ENCODE data around the gene TNFRSF1A.

The TNFRSF1A gene

DNA sequence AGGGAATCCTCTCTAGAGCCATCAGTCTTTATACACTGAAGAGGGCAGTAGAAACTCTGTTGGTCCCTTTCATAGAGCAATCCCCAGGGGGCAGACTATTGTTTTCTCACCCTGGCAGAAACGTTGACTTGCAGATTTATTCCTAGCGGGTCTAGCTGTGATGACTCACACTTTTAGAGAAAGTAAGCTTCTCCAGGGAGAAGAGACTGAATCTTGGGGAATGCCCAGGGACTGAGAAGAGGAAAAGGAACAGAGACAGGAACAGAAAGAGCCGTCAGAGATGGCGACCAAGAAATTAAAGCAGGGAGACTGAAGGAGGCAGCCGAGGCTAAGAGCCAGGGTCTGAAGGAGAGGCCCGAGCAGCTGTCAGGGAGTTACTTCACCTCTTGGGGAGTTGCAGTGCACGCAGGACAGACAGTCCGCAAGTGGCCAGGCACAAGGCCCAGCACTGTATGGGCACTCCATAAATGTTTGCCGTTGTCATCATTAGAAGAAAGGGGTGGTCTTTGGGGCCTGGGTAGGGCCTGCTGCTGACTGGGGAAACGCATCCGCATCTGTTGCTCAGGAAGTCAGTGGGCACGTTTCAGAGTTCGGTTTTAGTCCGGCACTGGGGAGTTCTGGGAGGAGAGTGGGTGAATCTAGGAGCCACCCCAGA is 18.4 kb downstream of the TNFRSF1A start:
- peak; percentile 84 for DNase-seq (ENCODE audit: low spot score)

DNA sequence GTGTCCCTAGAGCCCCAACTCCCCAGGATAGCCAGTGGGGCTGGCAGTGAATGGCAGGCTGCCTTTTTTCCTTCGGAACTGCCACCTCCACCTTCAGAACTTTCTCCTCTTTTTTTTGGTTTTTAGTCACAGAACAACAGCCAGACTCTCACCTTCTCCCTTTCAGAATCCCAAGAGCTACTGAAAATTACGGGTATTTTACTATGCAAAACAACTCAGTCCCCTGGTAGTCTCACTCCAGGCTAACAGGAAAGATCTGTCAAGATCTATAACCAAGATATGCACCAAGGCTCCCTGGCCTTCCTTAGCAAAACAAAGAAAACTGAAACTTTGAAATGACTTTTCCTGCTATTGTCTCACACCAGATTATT is 18.9 kb downstream of the TNFRSF1A start:
- DNase-seq (ENCODE audit: low spot score), result no peak

DNA sequence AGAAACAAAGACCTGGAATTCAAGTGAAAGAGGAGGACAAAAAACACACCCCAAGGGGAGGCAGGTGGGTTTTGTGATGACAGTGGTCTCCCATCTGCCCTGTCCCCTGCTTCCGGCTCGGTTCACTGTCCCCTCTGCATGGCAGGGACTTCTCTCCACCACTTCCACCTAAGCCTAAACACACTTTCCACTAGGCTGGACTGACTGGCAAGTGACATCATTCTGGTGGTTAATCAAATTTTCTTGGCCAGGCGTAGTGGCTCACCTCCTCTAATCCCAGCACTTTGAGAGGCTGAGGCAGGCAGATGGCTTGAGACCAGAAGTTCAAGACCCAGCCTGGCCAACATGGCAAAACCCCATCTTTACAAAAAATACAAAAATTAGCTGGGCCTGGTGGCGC is 19.5 kb downstream of the TNFRSF1A start:
- no peak for DNase-seq (ENCODE audit: low spot score)

DNA sequence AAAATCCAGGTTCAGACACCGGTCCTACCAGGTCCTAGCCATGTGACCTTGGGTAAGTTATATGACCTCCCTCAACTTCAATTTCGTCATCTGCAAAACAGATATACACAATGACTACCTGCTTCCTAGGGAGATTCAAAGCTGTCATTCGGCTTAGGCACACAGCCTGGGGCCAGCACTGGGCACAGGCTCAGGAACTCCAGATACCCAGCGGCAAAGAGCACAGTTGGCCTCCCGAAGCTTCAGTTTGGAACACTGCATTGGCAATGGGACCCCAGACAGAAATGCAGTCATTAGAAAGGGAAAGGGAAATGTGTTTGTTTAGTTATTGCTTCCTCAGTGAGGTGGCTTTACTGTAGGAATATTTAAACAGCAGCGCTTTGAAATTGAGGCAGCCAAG is 20.0 kb downstream of the TNFRSF1A start:
- no peak for DNase-seq (ENCODE audit: low spot score)

DNA sequence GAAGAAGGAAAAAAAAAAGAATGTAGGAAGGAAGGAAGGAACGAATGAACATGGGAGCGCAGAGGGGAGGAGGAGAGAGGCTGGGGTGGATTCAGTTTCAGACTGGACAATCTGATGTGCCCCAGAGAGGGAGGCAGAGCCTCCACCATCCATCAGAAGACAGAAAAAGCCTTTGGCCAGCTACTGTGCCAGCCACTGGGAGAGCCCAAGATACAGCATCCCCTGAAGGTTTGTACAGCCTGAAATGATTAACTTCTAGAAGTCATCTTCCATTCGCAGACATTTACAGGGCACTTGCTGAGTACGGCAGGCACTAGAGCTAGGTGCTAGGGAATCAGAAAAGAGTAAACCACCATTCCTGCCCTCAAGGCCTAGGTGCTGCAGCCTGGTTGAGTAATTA is 22.4 kb downstream of the TNFRSF1A start:
- DNase-seq (ENCODE audit: low spot score), result no peak

DNA sequence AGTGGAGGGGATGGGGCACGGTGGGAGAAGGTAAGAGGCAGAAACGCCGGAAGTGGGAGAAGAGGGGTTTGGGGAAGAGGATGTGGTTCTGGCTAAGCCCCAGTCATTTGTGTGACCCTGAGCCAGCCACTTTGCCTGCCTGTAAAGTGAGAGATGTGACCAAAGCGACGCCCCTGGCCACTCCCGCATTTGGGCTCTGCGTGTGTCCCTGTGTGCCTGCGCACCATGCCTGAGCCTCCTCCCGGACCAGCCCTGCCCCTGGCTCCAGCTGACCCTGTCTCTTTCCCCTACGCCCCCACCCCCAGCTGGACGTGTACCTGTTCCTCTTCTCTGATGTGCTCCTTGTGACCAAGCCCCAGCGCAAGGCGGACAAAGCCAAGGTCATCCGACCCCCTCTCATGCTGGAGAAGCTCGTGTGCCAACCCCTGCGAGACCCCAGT is 23.4 kb downstream of the TNFRSF1A start:
- DNase-seq (ENCODE audit: low spot score), result no peak

DNA sequence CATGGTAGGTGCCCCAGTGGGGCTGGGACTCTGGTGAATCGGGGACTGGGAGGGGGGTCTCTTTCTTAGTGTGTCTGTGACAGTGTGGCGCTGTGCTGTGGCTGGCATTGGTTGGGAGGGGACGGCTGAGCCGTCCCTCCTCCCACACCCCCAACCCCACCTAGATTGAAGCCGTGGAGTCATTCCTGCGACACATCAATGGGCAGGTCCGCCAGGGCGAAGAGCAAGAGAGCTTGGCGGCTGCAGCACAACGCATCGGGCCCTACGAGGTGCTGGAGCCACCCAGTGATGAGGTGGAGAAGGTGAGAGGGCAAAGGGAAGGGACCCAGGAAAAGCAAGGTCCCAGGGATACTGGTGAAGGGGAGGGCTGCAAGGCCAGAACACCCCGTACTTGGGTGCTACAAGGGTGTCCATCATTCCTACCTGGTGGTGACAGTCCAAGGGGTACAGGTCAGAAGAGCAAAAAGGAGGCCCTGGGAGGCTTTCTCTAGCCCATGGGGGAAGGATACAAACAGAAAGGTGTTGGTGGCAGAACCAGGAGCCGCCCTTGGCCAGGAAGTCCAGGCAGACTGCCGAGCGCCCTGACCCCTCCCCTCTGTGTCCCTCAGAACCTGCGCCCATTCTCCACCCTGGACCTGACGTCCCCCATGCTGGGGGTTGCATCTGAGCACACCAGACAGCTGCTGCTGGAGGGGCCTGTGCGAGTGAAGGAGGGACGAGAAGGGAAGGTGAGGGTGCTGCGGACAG is 24.0 kb downstream of the TNFRSF1A start:
- DNase-seq (ENCODE audit: low spot score), result no peak

DNA sequence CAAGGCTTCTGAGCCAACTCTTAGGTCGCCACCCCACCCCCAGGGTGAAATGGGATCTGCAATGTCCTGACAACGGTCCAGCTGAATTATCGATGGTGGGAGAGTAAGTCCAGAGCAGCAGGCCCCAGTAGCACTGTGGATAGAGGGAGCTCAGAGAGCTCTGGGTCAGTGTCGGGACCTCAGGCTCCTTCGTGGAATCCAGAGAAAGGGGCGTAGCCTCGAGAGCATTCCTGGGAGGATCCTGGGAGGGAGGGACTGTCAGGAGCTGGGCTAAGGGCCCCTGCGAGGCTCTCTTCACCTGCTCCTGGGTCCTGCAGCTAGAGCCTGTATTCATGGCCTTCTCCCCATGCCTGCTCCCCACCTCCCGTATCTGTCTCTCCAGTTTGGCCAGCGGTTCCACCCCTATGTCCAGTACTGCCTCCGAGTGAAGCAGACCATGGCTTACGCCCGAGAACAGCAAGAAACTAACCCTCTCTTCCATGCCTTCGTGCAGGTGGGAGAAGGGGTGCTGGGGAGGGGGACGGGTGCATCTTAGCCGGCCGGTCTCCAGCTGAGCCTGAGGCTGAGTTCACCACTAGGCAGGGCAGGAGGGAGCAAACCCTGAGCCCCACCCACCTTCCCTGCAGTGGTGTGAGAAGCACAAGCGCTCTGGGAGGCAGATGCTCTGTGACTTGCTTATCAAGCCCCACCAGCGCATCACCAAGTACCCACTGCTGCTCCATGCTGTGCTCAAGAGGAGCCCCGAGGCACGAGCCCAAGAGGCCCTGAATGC is 24.8 kb downstream of the TNFRSF1A start:
- DNase-seq (ENCODE audit: low spot score), result no peak

DNA sequence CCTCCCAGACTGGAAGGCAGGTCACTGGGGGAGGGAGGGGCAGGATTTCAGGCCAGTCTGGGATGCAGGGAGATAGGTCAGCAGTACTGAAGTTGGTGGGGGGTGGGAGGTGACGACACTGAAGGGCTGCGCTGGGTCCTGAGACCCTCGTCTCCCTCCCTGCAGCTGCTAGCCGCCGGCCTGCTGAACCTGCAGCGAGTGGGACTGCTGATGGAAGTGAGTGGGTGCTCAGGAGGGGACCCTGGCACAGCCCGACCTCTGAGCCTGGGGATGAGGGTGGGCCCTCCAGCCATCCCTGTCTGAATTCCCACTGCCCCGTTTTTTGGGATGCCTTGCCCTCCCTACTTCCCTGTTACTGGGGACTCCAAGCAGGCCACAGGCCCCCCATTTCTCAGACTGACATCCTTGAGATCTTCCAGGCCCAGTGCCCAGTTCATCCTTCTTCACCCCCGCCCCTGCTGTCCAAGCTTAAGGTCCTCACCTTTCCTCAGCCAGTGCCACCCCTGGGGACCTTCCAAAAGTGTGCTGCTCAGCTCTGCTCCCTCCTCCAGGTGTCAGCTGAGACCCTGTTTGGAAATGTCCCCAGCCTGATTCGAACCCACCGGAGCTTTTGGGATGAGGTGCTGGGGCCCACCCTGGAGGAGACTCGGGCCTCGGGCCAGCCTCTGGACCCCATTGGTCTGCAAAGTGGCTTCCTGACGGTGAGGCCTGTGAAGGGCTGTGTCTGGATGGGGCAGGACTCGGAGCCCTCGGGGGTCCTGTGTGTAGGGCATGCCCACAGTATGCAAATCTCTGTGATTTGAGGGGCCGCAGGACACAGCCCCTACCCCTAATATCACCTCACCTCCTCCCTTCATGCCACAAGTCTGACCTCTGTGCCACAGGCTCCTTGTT is 25.9 kb downstream of the TNFRSF1A start:
- no peak for DNase-seq (ENCODE audit: low spot score)

DNA sequence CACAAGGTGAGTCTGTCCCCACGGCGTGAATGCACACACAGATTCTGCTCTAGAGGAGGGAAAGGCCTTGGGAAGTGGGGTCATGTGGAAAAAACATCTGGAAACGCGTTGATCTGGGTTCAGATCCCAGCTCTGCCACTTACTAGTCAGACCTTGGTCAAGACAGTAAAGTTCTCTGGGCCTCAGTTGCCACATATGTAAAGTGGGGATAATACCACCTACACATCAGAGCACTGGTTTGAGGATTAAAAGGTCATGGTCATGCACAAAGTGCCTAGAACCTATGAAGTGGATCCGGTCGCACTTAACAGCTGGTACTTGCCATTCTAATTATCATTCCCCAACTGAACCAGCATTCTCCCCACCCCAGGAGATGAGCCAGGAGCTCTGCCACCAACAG is 26.7 kb downstream of the TNFRSF1A start:
- no peak for DNase-seq (ENCODE audit: low spot score)

DNA sequence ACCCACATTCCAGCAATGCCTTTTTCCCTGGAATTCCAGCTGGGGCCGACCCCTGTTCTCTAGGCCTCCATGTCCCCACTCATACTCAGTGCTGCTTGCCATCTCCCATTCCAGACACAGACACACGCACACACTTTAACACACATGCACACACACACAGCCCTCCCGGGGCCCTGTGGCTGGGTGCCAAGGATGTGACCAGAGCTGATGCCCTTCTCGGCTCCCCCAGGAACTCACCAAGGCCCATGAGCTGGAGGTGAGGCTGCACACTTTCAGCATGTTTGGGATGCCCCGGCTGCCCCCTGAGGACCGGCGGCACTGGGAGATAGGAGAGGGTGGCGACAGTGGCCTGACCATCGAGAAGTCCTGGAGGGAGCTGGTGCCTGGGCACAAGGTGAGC is 27.1 kb downstream of the TNFRSF1A start:
- no peak for DNase-seq (ENCODE audit: low spot score)

DNA sequence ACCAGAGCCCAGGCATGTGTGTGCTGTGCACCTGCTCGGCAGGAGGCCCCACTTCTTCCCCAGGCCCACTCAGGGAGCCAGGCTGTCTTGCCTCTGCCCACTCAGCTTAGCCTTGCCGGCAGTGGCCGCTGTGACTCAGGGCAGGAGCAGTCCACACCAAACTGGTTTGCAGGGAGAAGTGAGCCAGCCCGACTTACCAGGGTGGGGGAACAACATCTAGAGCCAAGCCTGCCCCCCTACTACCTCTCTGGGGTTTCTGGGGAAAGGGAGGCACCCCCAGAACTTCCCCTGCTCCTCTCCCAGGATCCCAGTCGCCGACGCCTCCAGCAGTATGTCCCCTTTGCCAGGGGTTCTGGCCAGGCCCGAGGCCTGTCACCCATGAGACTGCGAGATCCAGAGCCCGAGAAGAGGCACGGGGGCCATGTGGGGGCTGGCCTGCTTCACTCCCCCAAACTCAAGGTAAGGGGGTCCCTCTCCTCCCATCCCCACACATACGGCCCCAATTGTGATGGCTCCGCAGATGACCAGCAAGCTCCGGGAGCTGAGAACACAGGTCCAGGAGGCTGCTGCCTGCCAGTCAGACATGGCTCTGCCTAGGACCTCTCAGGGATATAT is 28.4 kb downstream of the TNFRSF1A start:
- no peak for DNase-seq (ENCODE audit: low spot score)

DNA sequence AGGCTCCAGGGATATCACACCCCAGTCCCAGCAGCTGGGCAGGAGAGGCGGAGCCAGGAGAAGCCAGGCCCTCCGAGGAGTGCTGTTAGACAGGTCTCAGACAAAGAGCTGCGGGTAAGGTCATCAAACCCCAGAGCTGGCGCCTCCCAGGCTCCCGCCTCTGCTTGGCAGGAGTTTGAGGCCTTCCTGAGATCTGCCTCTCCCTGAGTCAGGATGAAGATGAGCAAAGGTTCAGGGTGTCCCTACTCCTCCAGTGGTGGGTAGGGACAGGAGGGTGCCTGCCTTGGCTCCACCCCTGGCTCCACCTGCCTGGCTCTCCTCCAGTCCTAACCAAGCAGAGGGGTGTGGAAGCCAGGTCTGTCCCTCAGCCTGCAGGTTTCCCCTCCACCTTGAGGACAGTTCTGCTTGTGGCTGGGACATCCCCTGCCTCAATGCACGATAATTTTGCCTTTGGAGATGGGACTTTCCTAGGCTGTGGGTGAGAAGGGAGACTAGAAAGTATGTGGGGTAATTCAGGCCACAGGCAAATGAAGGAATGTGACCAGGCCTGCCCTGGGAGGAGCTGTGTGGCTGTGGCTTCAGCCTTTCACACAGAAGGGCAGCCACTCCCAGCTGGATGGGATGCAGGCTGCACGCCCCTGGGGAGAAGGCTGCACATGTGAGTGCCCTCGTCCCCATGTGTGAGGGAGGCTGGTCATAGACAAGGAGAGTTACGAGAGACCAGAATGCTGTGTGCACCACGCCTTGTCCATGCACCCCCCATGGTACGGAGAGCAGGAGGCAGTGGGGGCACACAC is 29.1 kb downstream of the TNFRSF1A start:
- no peak for DNase-seq (ENCODE audit: low spot score)

DNA sequence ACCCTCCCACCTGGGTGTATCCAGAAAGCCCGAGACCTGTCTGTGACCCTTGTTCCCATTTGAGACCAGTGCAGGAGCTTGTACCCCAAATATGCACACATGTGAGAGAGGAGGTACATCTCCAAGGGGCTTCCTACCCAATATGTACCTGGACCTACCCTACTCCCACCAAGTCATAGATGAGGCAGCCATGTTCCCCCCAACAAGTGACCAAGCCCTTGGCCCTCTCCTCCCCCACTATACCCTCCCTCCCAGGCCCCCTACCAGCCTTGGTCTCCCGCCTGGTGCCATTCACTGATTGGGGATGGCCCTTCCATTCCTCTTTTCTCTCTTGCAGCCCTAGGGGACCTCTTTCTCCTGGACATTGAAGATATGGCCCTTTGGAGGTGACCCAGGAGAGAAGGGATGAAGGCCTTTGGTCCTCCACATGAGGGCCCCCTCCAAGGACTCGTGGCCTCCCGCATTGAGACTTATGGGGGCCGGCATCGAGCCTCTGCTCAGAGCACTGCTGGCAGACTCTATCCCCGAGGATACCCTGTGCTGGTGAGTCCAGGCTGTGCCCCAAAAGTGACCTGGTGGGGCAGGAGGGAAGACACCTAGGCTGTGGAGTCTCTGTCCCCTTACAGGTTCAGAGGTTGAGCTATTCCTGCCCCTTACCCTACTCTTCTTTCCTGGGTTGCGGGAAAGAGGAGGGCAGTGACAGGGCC is 29.9 kb downstream of the TNFRSF1A start:
- DNase-seq (ENCODE audit: low spot score), result no peak

DNA sequence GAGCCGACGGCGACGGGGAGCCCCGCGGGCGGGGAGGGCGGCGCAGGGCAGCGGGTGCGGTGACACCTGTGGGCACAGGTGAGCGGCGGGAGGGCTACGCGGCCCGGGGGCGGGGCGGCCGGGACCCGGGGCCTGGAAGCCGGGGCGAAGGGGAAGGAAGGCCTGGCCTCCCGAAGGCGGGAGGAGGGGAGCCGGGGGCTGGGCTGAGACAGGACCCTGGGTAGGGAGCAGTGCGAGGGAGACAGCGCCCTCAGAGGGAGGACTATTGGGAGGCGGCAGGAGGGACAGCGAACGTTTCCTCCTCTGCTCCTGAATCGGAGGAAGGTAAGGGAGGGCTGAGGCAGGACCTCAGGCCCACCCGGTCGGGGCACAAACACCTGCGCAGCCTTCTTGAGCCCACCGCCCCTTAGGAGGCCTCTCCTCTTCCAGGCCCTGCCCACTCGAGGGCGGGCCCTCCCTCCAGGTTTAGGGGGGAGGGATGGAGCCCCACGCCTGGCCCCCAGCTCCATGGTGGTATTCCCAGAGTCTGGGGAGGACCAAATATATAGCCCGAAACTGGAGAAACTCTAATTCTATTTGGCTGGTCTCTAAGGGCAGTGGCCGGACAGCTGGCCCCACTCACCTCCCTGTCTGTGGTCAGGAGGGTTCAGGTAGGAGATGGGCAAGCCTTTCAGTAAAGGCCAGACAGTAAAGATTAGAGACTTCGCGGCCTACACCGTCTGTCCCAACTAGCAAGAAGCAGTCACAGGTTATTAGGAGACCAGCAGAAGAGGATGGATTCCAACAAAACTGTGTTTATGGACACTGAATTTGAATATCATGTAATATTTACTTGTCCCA is 30.9 kb downstream of the TNFRSF1A start:
- no peak for DNase-seq (ENCODE audit: low spot score)

DNA sequence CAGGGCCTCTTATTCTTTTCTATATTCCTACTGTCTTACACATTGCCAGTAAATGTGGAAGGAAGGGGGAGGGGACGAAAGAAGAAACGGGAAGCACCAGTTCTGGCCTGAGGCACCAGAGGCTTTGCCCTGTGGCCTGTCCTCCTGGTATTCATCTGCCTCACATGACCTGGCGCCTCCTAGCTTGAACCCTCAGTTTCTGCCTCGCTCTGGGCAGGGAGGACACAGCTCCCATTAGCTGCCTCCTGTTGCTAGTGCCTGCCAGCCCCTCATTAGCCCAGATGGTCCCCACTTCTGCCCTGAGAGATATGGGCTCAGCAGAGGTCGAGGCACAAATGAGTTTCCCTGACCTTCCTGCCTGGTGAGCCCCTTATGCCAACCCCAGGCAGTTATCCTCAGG is 34.3 kb downstream of the TNFRSF1A start:
- peak; percentile 59 for DNase-seq (ENCODE audit: low spot score)

DNA sequence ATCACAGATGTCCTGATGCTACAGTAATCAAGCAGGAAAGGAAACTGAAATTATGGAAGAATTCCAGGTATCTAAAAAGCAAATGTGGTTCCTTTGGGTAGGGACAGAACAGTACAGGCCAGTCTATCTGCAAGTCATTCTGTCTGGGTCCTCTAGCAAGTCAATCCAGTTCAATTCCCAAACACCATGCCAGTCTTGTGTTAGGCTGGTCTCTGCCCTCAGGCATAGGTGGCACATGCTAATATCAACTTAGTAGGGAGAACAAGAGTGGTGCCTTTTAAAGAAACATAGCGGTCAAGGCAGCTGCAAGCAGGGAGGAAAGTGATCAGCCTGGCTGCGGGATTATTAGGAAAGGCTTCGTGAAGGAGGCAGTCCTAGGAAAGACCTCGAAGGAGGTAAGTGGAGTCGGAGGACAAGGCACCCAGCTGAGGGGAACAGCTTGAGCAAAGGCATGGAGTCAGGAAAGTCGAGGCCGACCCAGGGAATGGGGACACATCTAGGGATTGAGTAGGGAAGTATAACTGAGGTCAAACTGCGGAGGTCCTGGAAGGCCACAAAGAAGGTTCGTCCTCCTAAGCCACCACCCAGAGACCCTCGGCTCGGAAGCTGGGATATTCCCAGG is 35.2 kb downstream of the TNFRSF1A start:
- no peak for DNase-seq (ENCODE audit: low spot score)

DNA sequence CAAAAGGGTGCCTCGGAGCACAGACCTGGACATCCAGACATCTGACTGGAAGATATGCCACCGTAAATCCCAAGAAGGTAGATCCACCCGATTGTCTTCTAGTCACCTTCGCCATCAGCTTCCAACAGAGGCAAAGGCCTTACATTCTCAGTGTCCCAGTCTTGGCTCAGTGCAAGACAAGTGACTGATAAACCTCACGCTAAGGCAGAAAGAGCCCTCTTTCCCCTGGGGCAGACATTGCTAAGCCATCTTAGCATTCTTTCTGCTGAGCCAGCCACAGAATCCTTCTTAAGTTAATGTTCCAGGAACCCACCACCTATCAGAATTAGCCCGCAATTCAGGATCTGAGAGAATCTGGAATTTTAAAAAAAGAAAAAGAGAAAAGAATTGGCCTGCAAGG is 35.7 kb downstream of the TNFRSF1A start:
- DNase-seq (ENCODE audit: low spot score), result no peak

DNA sequence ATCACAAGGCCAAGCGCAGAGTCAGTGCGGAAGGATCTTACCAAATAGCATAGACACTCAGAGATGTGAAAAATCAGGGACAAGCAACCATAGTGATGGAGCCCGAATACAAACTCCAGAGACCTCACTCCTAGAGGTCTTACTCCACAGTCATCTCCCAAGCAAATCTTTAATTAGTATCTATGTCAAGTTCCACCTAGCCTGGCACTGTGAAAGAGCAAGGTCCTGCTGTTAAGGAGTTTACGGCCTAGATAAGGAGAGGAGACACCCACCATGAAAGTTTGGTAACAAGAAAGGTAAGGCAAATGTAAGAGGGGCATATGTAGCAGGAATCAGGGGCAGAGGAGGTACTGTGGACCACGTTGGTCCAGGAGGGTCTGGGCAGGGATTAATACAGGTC is 38.8 kb downstream of the TNFRSF1A start:
- no peak for DNase-seq (ENCODE audit: low spot score)
